Endothelial cell (in vitro differentiated cells): ENCODE measurements around the gene SERPINA6. TPM values are rescaled to one million over a fixed set of nuclear protein-coding genes. Genes with fewer than 3 reads are reported as not detected.

ENCODE experiments used
- DNase-seq: peaks from one replicate; pipeline ENCODE4 v3.0.0; 2021; ENCODE audit warnings: low spot score
- H3K27ac Mint-ChIP-seq: one replicate; pipeline ENCODE4 v1.8.0; 2021; ENCODE audit warnings: mixed read lengths, inconsistent platforms; ENCODE audit not compliant: unreplicated experiment
- H3K27me3 Mint-ChIP-seq: one replicate; pipeline ENCODE4 v1.8.0; 2021; ENCODE audit warnings: mild to moderate bottlenecking, moderate library complexity, mixed read lengths, inconsistent platforms; ENCODE audit not compliant: unreplicated experiment
- H3K36me3 Mint-ChIP-seq: one replicate; pipeline ENCODE4 v1.8.0; 2021; ENCODE audit warnings: mild to moderate bottlenecking, low read depth, mixed read lengths, inconsistent platforms; ENCODE audit not compliant: unreplicated experiment
- H3K4me1 Mint-ChIP-seq: one replicate; pipeline ENCODE4 v1.8.0; 2021; ENCODE audit warnings: mild to moderate bottlenecking, mixed read lengths, inconsistent platforms; ENCODE audit not compliant: unreplicated experiment
- H3K4me3 Mint-ChIP-seq: one replicate; pipeline ENCODE4 v1.8.0; 2021; ENCODE audit warnings: mild to moderate bottlenecking, mixed read lengths, inconsistent platforms; ENCODE audit not compliant: unreplicated experiment
- H3K9me3 Mint-ChIP-seq: one replicate; pipeline ENCODE4 v1.8.0; 2021; ENCODE audit warnings: mixed read lengths, inconsistent platforms; ENCODE audit not compliant: unreplicated experiment
- total RNA-seq: library from RNA; stranded (reverse); fragmentation: NEBNext Ultra II Directional; extraction: Animal tissue kit (Norgen Biotek cat#: 25700); gene quantifications from one replicate; pipeline ENCODE4 v1.2.1, GENCODE V29; 2021; ENCODE audit not compliant: unreplicated experiment
- TF ChIP-seq, protein P1 (sequence below): fragments of 200-600 bp; sonication (generic); IDR thresholded peaks from one replicate; pipeline ENCODE4 v1.5.0; 2021; ENCODE audit warnings: antibody characterized with exemption; ENCODE audit not compliant: unreplicated experiment

SERPINA6 gene
- total RNA-seq, 1 donor from 2014 or later = not detected

DNA sequence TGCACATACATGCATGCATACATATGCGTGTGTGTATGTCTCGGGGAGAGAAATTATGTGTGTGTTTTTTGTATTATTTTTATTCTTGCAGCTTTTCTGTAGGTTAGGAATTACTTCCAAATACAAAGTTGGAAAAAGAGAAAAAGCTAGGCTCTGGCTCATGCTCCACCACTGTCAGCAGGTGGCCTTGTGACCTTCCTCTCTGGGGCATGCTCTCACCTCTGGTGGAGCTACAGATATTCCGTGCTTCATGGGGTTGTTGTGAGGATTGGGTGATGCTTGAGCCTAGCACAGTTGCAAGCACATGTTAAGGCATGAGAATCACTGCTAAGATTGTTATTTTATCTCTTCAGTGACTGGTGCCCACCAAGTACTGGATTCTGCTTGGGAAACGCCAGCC is 6.7 kb upstream of the SERPINA6 start:
- H3K27ac Mint-ChIP-seq = no peak overlapping the region
- no peak overlapping the region for H3K4me3 Mint-ChIP-seq
- TF ChIP-seq, protein P1, sequence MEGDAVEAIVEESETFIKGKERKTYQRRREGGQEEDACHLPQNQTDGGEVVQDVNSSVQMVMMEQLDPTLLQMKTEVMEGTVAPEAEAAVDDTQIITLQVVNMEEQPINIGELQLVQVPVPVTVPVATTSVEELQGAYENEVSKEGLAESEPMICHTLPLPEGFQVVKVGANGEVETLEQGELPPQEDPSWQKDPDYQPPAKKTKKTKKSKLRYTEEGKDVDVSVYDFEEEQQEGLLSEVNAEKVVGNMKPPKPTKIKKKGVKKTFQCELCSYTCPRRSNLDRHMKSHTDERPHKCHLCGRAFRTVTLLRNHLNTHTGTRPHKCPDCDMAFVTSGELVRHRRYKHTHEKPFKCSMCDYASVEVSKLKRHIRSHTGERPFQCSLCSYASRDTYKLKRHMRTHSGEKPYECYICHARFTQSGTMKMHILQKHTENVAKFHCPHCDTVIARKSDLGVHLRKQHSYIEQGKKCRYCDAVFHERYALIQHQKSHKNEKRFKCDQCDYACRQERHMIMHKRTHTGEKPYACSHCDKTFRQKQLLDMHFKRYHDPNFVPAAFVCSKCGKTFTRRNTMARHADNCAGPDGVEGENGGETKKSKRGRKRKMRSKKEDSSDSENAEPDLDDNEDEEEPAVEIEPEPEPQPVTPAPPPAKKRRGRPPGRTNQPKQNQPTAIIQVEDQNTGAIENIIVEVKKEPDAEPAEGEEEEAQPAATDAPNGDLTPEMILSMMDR = no peak
- peaks cover 4% of the 10 kb centered on the region for H3K27me3 Mint-ChIP-seq
- H3K9me3 Mint-ChIP-seq = no peaks in the 10 kb centered on the region
- DNase-seq = no peak
- no peaks in the 10 kb centered on the region for H3K36me3 Mint-ChIP-seq
- H3K4me1 Mint-ChIP-seq = peaks cover 7% of the 10 kb centered on the region

DNA sequence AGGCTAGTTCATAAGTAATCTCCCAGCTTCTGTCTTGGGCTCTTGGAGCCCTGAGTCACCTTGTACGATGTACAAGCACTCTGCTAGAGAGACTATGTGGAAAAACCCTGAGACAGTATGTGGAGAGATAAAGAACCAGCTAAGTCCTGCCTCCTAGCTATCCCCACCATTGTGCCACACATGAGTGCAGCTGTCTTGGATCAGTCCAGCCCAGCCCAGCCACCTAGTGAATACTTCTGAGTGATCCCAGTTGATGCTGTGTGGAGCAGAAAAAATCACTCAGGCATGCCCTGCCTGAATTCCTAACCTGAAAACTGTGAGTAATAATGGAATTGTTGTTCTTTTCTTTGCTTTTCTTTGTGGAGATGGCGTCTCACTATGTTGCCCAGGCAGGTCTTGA is 5.1 kb upstream of the SERPINA6 start:
- H3K27me3 Mint-ChIP-seq = peaks cover 4% of the 10 kb centered on the region
- TF ChIP-seq, protein P1 = no peak
- peaks cover 7% of the 10 kb centered on the region for H3K4me1 Mint-ChIP-seq
- H3K4me3 Mint-ChIP-seq = no peak overlapping the region
- H3K36me3 Mint-ChIP-seq = no peaks in the 10 kb centered on the region
- no peak for DNase-seq
- no peak overlapping the region for H3K27ac Mint-ChIP-seq
- H3K9me3 Mint-ChIP-seq = no peaks in the 10 kb centered on the region

DNA sequence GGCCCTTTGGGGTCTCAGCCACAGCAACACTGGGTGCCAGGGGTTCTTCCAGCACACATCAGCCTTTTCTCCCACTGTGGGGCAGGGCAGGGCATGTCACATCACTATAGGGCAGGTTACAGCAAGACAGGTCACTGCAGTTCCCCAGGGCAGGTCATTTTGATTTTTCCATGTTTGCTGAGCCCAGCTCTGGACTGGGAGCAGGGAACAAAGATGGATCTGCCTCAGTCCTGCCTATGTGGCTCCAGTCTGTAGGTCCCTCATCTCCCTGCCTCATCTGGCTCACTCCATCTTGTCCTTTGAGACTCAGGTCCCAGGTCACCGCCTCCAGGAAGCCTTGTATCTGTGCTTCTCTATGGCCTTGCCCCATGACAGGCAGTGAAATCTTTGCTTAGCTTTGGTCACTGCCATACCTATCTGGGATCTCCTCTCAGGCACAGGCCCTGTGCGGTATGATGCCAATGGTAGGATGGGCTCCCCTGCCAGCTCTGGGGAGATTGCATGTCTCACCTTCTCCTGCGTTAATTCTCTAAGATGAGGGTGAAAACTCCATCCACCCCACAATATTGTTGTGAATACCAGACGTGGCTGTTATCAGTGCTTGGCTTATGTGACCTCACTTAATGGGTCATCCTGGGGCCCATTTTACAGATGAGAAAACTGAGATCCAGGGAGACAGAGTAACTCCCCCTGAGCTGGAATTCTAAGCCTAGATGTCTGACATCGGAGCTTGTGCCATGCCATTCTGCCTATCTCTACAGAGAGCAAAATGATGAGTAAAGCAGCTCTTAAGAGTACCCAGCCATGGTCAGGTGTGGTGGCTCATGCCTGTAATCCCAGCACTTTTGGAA is 1.5 kb downstream of the SERPINA6 start:
- H3K27me3 Mint-ChIP-seq = no peaks in the 10 kb centered on the region
- H3K36me3 Mint-ChIP-seq = no peaks in the 10 kb centered on the region
- no peak overlapping the region for H3K27ac Mint-ChIP-seq
- TF ChIP-seq, protein P1 = no peak
- DNase-seq = no peak
- no peak overlapping the region for H3K4me3 Mint-ChIP-seq
- H3K4me1 Mint-ChIP-seq = no peaks in the 10 kb centered on the region
- H3K9me3 Mint-ChIP-seq = no peaks in the 10 kb centered on the region

DNA sequence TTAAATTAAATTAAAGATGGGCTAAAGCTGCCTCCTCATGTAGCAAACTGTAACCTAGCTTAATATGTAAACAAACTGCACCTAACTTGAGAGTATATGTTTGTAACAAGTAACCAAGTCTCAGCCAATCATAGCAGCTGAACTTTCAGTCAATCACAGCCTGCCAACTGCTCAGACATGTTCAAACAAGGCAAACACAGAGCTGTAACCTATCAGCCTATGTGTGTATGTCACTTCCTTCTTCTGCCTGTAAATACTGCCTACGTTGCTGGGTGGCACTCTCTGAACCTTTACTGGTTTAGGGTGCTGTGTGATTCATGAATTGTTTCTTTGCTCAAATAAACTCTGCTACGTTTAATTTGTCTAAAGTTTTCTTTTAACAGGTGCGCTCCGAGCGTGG is 2.9 kb downstream of the SERPINA6 start:
- TF ChIP-seq, protein P1 = no peak
- H3K27me3 Mint-ChIP-seq = no peaks in the 10 kb centered on the region
- H3K27ac Mint-ChIP-seq = no peak overlapping the region
- DNase-seq = no peak
- H3K36me3 Mint-ChIP-seq = no peaks in the 10 kb centered on the region
- H3K4me3 Mint-ChIP-seq = no peak overlapping the region
- H3K4me1 Mint-ChIP-seq = no peaks in the 10 kb centered on the region
- H3K9me3 Mint-ChIP-seq = no peaks in the 10 kb centered on the region

DNA sequence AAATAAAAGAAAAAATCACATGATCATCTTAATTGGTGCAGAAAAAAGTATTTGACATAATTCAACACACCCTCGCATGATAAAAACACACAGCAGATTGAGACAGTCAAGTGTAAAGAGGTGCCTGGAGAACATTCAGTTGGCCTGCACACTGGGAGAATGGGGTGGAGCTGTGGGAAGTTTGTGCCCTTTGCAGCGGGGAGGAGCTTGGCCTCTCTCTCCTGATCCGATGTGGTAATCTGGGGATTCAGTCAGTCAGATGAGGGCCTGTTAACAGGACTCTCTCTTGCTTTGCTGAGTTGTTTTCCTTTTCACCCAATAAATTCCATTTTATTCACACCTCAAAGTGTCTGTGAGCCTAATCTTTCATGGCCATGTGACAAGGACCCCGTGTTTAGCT is 5.9 kb downstream of the SERPINA6 start:
- Mint-ChIP-seq H3K4me1 (no peaks in the 10 kb centered on the region), H3K9me3 (no peaks in the 10 kb centered on the region), H3K4me3 (no peak overlapping the region), H3K36me3 (no peaks in the 10 kb centered on the region), H3K27ac (no peak overlapping the region), H3K27me3 (no peaks in the 10 kb centered on the region)
- TF ChIP-seq, protein P1 = no peak
- no peak for DNase-seq
